VCaP (cell line): Measurements from ENCODE around the gene NELFB.
A peak's percentile ranks its signal among the peaks of the same experiment; 100 is the strongest.

Experiments used
- H3K27ac ChIP-seq: fragments of 450-650 bp; 2 replicates; pipeline ENCODE4 v1.5.1; 2017
- TF ChIP-seq, protein P1 (sequence below): fragments of 450-650 bp; conservative IDR thresholded peaks from 2 replicates; pipeline ENCODE4 v1.5.1; 2017; ENCODE audit warnings: mild to moderate bottlenecking, moderate library complexity

Gene NELFB

DNA sequence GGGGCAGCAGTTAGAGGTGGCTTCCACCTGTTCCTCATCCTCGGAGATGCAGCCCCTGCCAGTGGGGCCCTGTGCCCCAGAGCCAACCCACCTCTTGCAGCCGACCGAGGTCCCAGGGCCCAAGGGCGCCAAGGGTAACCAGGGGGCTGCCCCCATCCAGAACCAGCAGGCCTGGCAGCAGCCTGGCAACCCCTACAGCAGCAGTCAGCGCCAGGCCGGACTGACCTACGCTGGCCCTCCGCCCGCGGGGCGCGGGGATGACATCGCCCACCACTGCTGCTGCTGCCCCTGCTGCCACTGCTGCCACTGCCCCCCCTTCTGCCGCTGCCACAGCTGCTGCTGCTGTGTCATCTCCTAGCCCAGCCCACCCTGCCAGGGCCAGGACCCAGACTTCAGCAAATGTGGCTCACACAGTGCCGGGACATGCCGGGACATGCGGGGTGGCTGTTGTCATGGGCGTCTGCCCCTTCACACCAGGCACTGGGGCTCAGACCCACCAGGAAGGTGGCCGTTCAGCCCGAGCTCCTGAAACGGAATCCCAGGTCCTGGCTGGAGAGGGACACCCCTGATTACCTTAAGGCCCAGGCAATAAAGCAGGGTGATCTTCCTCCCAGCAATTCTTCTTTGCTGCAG, 29.3 kb upstream of the NELFB start:
- H3K27ac ChIP-seq: peak overlapping the region; percentile 97
- TF ChIP-seq, protein P1, sequence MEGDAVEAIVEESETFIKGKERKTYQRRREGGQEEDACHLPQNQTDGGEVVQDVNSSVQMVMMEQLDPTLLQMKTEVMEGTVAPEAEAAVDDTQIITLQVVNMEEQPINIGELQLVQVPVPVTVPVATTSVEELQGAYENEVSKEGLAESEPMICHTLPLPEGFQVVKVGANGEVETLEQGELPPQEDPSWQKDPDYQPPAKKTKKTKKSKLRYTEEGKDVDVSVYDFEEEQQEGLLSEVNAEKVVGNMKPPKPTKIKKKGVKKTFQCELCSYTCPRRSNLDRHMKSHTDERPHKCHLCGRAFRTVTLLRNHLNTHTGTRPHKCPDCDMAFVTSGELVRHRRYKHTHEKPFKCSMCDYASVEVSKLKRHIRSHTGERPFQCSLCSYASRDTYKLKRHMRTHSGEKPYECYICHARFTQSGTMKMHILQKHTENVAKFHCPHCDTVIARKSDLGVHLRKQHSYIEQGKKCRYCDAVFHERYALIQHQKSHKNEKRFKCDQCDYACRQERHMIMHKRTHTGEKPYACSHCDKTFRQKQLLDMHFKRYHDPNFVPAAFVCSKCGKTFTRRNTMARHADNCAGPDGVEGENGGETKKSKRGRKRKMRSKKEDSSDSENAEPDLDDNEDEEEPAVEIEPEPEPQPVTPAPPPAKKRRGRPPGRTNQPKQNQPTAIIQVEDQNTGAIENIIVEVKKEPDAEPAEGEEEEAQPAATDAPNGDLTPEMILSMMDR: no peak

DNA sequence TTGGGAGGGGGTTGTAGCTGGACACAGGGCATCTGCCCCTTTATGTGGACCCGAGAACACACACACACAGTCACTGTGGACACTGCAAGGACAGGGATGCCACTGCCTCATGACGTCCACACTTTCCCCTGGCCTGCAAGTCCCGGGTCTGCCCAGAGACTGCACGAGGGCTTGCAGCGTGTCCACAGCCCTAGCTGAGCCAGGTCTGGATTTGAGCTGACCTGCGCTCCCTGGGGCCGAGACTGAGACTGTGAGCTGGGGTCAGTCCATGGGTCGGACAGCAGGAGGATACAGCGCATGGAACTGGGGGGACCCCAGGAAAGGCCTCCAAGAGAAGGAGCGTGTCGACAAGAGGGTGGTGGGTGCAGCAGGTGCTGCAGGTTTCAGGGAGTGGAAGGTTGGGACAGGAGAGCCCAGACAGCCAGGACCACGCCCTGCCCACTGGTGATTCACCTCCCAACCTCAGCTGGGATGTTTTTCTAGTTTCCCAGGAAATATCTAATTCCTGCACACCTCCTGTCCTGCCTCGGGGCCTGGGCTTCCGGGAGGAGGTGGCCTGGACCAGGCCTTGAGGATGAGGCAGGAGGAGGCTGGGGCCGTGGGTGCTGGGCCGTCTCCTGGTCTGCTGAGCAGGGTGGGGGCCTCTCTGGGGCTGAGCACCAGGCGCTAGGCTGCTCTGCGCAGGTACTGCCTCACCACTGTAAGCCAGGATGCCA, 28.6 kb upstream of the NELFB start:
- TF ChIP-seq, protein P1: no peak
- peak overlapping the region; percentile 97 for H3K27ac ChIP-seq

DNA sequence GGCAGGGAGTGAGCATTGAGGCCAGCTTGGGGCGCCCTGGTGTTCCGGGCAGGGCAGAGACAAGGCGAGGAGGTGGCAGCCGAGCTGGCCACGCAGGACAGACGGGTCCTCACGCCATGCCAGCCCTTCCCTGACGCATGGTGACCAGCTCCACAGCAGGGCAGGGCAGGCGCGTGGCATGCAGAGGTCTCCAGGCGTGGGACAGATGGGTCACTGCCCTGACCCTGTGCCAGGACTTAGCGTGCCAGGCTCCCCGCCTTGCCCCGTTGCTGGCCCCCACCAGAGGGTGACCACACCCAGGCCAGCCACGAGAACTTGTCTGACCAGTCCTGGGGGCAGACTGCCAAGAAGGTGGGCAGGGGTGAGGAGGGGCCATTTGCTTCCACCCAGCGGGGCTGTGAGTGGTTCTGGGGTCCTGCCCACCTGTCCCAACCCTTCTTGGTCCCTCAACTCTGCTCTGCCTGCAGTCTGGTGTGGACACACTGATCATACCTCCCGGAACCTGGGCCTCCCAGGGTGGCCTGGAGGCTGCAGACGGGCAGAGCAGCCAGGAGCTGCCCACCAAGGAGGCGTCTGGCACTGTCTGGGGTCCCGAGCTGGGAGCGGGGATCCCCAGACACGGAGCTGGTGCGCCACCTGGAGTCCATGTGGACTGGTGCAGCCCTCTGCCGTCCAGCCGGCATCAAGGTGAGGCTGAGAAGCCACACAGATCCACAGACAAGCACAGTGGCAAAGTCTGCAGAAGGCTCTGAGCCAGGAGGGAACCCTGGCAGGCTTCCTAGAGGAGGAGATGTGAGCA, 27.9 kb upstream of the NELFB start, which contains the start of gene RNF224:
TSS of gene RNF224 (plus strand) at position 449 of the 799 bp plus-strand sequence. CDS start 834 bp downstream, outside the sequence.
- peak within 1 kb of the TSS; percentile 97 for H3K27ac ChIP-seq
- TF ChIP-seq, protein P1: peak; percentile 90

DNA sequence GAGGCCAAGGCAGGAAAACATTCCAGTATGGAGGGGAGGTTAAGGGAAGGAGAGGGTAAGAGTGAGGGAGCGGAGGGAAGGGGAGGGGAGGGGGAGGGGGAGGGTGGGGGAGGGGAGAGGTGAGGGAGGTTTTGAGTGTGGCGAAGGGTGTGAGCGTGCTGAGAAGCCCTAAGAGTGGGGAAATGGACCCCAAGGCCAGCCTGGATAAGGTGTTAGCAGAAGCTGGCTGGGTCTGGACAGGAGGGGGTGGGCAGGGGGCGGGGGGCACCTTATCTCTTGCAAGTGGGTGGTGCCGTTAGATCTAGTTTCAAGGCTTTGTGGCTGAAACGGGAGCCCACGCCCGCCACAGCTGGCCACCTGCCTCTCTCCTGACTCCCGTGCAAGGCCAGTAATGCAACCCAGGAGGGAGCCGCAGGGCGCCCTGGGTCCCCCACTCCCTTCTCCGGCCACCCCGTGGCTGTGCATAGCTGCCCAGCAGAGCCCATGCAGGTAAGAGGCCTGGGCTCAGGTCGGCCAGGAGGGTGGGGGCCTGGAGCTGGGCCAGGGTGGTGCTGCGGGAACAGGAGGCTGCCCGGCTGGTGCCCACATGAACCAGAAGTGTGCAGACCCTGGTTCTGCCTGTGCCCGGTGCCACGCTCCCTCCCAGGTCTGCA, 27.1 kb upstream of the NELFB start:
- H3K27ac ChIP-seq: peak overlapping the region; percentile 97
- TF ChIP-seq, protein P1: no peak

DNA sequence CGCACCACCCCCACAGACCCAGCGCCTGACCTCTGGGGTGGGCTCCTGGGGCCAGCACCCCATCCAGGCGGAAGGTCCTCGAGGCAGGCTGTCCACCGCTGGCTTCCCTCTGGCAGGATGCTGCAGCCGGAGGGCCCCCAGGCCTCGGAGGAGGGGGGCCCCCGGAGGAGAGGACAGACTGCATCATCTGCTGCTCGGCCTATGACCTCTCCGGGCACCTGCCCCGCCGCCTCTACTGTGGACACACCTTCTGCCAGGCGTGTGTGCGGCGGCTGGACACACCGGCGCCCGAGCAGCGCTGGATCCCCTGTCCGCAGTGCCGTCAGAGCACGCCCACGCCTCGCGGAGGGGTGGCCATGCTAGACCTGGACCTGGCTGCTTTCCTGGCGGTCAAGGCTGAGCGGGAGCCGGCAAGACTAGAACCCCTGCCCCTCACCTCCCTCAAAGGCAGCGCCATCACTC, 26.6 kb upstream of the NELFB start:
- H3K27ac ChIP-seq: peak overlapping the region; percentile 97; the same call in 1 of the 2 replicates

DNA sequence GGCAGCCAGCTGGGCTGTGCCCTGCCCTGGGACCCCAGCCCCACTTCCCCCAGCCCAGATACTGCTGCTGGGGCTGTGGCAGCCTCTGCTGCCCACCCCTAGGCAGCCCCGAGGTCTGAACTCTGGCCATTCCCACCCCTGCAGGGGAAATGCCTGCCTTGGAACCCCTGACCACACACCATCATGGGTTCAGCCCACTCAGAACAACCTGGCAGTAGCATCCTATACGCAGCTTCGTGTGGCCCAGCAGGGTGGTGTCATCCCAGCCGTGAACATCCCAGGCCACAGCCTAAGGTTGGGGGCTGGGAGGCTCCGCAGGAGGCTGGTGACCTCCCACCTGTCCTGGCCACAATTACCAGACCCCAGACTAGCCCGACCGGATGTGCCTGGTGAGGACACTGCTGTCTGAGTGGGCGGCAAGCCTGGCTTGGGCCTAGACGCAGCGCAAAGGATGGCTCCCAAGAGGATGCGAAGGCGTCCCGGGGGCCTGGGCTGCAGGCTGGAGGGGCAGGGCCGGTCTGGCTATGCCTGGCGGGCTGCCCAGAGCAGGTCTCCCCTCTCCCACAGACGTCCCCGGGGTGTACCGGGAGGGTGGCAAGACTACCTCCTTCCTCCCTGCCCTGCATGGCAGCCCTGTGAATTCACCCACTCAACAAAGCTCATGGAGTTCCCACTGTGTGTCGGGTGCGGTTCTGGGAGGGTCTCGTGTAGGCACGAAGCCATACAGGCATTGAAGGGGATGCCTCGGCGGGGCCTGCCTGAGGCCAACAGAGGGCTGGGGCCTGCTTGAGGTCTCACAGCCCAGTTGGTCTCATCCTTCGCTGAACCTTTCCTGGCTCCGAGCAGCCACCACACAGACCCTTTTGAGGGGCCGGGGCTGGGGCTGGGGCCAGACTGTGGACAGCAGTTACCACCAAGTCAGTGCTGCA, 25.9 kb upstream of the NELFB start:
- peak overlapping the region; percentile 97; the same call in 1 of the 2 replicates for H3K27ac ChIP-seq
- TF ChIP-seq, protein P1: no peak

More for the DNA sequence above, 26.6 kb upstream of the NELFB start:
- TF ChIP-seq, protein P1: no peak
